Measurements from ENCODE around the gene CIBAR2.
"Not testable (repeated sequence)": the region's sequence is repeated elsewhere in the genome, so short reads cannot be mapped to it uniquely, and the experiment has no call there.

Gene CIBAR2

DNA sequence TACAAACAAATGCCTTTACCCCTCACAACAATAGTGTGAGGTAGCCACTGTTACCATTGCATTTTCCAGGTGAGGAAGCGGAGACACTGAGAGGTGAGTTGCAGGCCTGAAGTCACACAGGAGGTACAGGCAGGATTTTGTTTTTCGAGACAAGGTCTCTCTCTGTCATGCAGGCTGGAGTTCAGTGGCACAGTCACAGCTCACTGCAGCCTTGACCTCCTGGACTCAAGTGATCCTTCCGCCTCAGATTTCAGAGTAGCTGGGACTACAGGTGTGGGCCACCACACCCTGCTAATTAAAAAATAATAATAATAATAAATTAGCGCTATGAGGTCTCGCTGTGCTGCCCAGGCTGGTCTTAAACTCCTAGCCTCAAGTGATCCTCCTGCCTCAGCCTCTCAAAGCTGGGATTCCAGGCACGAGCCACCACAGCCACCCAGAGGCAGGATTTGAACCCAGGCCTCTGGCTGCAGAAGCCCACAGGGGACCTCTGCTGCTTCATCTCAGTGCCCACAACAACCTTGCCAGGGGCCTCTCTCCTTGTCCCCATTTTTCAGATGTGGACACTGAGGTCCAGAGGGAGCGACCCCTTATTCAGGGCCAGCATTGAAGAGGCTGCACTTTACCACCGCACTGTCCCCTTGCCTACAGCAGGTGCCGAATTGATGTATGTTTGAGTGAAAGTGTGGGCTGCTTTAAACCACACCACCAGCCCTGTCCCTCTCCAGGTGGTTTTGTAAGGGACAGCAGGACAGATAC lies 16.0 kb upstream of the CIBAR2 start:
- no peak for DNase-seq (ENCODE audit: low read depth in 3 of 3, low spot score in 1 of 3)

DNA sequence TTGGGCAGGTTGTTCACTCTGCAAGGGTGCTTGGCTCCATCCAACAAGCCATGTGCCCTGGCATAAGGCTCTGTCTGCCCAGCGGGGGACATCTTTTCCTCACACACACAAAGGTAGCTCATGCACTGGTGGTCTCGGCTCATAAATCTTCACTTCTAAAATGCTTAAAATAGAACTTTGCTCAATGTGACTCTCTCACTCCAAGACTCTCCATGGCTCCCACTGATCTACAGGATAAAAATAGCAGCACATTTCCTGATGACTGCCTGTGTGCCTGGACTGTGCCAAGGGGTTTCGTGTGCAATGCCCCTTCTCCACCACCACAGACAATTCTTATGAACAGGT lies 15.1 kb upstream of the CIBAR2 start:
- DNase-seq (ENCODE audit: low read depth in 3 of 3, low spot score in 1 of 3) = no peak

DNA sequence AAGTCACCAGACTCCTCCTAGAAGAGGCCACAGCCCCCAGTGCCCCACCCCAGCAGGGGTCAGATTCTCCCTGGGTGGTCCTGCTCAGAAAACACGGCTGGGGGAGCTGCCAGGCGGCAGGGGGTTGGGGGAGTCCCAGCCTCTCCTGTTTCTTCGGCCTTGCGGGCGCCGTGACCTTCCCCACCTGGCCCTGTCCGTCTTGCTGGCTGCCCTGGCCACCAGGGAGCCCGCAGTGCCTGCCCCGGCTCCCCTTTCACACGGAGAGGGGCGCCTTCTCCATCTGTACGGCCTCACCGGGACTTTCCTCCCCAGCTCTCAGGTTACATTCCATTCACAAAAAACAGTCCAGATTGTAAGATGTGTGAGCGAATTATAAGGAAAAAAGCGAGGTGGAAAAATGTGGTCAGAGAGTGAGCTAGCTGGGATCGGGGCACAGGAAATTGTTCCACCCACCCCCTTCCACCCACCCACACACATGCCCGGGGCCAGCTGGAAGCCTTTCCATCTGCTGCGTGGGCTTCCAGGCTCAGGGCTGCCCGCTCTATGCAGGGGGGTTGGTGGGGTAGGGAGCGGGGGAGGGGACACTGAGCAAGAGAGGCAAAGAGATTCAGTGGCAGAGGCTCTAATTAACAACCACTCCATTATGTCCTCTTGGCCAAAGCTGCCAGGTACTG lies 14.6 kb upstream of the CIBAR2 start:
- DNase-seq (ENCODE audit: low read depth in 3 of 3, low spot score in 1 of 3) = peak in 1 of 3 donors; percentile 25

DNA sequence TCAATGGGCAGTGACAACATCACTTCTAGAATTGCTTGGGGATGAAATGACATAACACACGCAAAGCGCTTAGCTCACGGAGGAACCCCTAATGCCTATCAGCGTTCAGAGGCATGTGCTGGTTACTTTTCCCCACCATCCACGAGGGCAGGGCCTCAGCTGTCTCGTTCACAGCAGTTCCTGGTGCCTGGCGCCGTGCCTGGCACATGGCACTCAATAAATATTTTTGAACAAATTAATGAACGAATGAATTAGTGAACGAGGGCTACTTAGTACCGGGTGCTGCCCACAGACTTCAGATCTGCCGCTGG lies 14.1 kb upstream of the CIBAR2 start:
- no peak for DNase-seq (ENCODE audit: low read depth in 3 of 3, low spot score in 1 of 3)

DNA sequence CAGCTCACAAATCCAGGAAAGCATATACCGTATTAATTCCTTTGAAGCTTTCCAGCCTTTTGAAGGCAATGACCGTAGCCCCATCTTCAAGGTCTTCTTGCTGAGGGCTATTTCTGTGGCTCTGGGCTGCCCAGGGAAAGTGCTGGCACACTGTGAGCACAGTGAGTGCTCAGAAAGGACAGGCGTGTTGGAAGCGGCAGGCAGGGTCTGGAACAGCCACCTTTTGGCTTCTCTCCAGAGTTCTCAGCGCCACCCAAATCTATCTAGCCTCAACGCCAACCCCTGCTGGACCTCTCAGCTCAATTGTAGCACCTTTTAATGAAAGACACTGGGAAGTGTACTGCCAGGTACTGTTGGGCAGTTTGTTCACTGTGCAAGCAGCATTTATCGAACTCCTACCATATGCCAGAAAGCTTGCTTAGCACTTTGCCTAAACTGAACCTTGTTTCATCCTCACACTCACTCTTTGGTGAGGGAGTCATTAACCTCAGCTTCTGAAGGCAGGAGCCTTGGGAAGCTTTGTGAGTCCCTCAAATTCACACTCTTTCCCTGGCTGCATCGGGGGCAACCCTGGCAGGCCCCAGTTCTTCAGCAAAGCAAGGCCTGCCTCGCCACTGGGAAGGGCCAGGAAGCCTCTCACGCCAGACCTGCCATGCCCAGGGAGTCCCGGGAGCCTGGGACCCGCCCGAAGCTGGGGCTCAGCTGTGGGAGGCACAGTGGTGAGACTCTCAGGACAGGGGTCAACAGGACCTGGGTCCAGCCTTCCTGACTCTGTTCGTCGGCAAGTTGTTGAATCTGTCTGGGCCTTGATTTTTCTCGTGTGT lies 13.5 kb upstream of the CIBAR2 start:
- DNase-seq (ENCODE audit: low read depth in 3 of 3, low spot score in 1 of 3) = no peak

DNA sequence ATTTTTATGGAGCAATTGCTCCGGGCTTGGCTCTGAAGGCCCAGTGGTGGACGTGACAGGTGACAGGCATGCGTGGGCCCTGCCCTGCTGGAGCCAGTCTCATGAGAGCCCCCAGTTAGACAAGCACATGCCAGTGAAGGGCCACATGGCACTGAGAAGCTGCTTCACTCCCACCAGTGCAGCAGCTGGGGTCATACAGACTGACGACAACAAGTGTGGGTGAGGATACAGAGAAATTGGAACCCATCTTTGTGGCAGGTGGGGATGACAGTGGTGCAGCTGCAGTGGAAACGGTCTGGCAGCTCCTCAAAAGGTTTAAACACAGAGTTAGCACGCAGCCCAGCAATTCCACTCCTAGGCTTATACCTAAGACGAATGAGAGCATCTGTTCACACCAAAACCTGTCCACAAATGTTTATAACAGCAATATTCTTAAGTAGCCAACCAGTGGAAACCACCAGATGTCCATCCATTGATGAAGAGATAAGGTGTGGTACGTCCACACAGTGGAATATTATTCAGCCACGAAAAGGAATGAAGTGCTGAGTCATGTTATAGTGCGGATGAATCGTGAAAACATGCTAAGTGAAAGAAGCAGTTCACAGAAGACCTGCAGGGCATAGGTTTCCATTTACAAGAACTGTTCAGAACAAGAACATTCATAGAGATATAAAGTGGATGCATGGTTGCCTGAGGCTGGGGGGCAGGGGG lies 12.5 kb upstream of the CIBAR2 start:
- no peak for DNase-seq (ENCODE audit: low read depth in 3 of 3, low spot score in 1 of 3)

GRCh38 chr16:85123891-85124635 lies 11.8 kb upstream of the CIBAR2 start:
- no peak for DNase-seq (ENCODE audit: low read depth in 3 of 3, low spot score in 1 of 3)

DNA sequence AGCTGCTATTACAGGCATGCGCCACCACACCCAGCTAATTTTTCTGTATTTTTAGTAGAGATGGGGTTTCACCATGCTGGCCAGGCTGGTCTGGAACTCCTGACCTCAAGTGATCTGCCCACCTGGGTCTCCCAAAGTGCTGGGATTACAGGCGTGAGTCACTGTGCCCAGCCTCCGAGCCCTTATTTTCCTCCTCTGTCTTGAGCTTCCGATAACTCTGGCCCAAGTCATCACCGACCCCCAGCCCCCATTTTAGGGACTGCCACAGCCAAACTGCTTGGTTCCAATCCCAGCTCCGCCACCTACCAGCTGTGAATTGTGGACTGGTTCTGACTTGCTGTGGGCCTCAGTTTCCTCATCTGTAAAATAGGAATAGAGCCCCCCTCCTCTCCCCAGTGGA lies 11.2 kb upstream of the CIBAR2 start:
- DNase-seq (ENCODE audit: low read depth in 3 of 3, low spot score in 1 of 3) = not testable (repeated sequence)

- no peak for DNase-seq (ENCODE audit: low read depth in 3 of 3, low spot score in 1 of 3)
Measured at GRCh38 chr16:85120006-85120340, 7.7 kb upstream of the CIBAR2 start.

DNA sequence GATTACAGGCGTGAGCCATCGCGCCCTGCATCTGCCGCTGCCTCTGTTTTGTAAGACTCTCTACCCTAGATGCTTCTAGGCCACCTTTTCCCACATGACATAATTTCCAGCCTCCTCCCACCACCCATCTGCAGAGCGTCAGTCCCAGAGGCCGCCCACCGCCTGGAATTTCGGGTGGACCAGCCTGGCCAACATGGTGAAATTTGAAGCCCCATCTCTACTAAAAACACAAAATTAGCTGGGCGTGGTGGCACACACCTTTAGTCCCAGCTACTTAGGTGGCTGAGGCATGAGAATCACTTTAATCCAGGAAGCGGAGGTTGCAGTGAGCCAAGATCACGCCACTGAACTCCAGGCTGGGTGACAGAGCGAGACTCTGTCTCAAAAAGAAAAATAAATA lies 5.1 kb upstream of the CIBAR2 start:
- DNase-seq (ENCODE audit: low read depth in 3 of 3, low spot score in 1 of 3) = no peak

- DNase-seq (ENCODE audit: low read depth in 3 of 3, low spot score in 1 of 3) = peak; percentile 13 to 81 (median 55)
Measured at GRCh38 chr16:85114909-85115567, 2.8 kb upstream of the CIBAR2 start.

- DNase-seq (ENCODE audit: low read depth in 3 of 3, low spot score in 1 of 3) = no peak
Measured at GRCh38 chr16:85113913-85114312, 1.6 kb upstream of the CIBAR2 start.

DNA sequence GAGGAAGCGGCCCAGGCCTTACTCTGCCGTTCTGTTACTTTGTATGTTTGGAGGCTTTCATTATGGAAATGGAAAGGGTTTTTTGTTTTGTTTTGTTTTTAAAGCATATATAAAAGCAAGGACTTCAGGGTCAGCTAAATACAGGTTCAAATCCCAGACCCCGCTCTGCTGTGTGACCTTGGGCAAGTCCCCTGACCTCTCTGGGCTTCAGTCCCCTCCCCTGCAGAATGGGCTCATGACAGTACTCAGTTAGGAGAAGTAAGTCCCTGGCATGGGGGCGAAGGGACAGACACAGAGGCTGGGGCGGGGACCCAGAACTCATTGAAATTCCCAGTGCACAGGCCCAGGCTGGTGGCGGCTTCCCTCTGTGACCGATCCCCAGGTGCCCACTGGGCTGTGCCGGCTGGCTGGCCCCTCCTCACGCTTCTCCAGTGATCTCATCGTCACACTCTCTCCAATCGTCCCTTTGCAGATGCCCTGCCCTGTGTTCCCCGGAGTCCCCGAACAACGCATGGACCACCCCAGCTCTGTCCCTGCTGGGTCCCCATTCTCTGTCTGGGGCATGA lies 979 bp upstream of the CIBAR2 start:
- DNase-seq (ENCODE audit: low read depth in 3 of 3, low spot score in 1 of 3) = no peak

DNA sequence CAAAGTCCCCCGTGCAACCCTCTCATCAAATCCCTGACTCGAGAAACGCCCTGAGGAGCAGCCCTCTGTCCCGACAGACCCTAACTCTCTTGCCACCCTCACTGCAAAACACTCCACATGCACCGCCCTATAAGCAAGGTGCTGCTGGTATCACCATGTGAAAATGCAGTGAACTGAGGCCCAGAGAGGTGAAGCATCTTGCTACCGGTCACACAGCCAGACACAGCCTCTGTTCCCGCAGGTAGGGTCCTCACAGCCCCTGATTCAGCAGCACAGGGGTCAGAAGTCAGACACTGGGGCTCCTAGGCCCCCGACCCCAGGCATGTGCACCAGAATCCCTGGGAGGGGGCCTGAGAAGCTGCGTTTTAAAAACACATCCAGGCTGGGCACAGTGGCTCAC lies 1.1 kb downstream of the CIBAR2 start:
- DNase-seq (ENCODE audit: low read depth in 3 of 3, low spot score in 1 of 3) = no peak

- DNase-seq (ENCODE audit: low read depth in 3 of 3, low spot score in 1 of 3) = no peak
Measured at GRCh38 chr16:85110105-85110504, 2.2 kb downstream of the CIBAR2 start.

GRCh38 chr16:85107532-85107931 lies 4.7 kb downstream of the CIBAR2 start:
- no peak for DNase-seq (ENCODE audit: low read depth in 3 of 3, low spot score in 1 of 3)

- DNase-seq (ENCODE audit: low read depth in 3 of 3, low spot score in 1 of 3) = no peak
Measured at GRCh38 chr16:85107083-85107482, 5.2 kb downstream of the CIBAR2 start.

DNA sequence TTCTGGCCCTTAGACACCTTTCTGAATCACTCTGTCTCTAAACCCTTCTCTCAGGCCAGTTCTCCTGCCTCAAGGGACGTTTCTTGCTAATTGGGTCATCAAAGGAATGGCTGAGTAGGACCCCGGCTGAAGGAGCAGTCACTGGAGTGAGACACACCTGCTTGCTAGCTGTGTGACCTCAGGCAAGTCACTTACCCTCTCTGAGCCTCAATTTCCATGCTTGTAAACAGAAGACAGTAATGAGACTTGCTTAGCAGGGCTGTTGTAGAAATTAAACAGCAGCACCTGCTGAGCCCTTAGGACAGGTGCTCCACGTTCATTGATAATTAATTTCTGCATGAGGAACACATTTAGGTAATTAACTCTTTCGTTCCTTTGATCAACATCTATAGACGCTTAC lies 6.8 kb downstream of the CIBAR2 start:
- DNase-seq (ENCODE audit: low read depth in 3 of 3, low spot score in 1 of 3) = no peak

GRCh38 chr16:85104821-85105391 lies 7.4 kb downstream of the CIBAR2 start:
- no peak for DNase-seq (ENCODE audit: low read depth in 3 of 3, low spot score in 1 of 3)

DNA sequence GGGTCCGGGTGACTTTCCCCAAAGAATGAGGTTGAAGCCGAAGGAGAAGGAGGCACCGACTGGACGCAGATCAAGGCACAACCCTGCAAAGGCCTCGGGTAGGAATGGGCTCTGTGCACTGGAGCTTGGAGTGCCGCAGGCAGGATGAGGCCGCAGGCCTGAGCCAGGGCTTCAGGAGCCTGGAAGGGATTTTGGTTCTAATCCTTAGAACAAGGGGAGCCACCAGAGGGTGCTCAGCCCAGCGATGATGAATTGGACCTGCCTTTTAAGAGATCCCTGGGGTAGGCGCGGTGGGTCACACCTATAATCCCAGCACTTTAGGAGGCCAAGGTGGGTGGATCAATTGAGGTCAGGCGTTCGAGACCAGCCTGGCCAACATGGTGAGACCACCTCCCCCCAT lies 8.1 kb downstream of the CIBAR2 start:
- no peak for DNase-seq (ENCODE audit: low read depth in 3 of 3, low spot score in 1 of 3)
